T-helper 22 cell (primary cell): ENCODE measurements around the gene ANO6.
"Not testable (repeated sequence)": the region's sequence is repeated elsewhere in the genome, so short reads cannot be mapped to it uniquely, and the experiment has no call there.

Experiments used
- DNase-seq: peaks from one replicate; pipeline ENCODE4 v3.0.0-alpha.2; 2020; ENCODE audit warnings: low read depth

ANO6 gene

DNA sequence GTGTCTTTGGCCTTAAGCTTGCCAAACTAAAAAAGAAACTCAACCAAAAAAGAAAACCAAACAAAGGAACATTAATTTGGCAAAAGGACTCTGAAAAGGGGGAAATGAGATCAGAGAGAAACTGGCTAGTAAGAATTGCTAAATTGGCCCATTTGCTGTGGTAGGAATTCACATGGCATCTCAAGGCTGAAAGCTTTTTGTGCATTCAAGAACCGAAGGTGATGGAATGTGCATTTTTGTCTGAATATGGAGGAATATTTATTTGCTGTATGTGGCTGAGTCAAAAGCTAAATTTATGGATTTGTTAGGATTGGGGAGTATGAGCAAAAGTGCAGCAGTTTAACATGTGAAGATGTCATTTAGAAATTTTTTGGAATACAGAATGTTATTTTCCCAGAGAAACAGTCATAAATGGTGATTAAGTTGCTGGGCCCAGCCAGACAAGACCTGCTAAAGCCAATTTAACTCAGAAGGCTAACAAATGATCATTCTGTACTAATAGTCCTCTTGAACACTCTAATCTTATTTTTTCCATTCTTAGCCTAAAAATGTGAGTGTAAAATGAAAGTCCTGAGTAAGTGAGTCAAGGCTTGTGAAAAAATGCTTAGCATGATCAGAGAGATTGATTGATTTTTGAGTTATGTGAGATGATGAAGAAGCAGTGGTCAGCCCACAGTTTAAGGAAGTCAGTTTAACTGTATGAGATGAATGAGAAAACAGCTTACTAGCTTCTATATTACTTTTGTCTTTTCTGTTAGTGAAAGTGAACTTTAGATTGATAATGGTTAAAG, 94.1 kb downstream of the ANO6 start:
- DNase-seq, result no peak

- DNase-seq, result no peak
Measured at GRCh38 chr12:45310627-45310968, 94.7 kb downstream of the ANO6 start.

- DNase-seq, result no peak
Measured at GRCh38 chr12:45312012-45312411, 96.1 kb downstream of the ANO6 start.

GRCh38 chr12:45314770-45315169, 98.9 kb downstream of the ANO6 start:
- no peak for DNase-seq

- no peak for DNase-seq
Measured at GRCh38 chr12:45315462-45315861, 99.6 kb downstream of the ANO6 start.

GRCh38 chr12:45317261-45317660, 101.4 kb downstream of the ANO6 start:
- not testable (repeated sequence) for DNase-seq

- DNase-seq, result no peak
Measured at GRCh38 chr12:45322810-45323209, 106.9 kb downstream of the ANO6 start.

GRCh38 chr12:45324391-45324790, 108.5 kb downstream of the ANO6 start:
- no peak for DNase-seq

DNA sequence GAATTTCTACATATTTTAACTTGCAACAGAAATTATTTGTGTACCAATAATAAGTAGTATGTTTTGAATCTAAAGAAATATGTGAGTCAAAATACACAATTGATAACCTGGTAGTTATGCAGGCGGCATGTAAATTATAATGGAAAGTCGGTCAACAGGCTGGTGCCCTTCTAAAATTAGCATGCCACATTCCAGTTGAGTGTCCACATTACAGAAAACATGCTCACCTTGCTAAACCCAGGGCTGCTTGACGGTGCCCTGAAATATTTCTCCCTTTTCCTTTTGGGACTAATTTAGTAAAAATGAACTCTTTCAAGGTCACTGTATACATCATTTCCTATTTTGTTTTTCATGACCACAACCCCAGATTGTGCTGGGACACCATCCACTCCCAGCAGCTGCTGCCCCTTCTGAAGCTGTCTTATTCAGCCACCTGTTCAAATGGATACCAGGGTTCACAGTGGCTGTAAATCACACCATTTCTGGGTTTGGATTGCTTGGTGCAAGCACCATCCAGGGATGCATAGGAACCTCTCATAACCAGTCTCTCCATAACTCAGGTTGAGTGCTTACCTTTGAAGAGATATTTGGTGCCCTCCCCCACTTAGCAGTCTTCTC, 110.6 kb downstream of the ANO6 start:
- DNase-seq, result no peak

DNA sequence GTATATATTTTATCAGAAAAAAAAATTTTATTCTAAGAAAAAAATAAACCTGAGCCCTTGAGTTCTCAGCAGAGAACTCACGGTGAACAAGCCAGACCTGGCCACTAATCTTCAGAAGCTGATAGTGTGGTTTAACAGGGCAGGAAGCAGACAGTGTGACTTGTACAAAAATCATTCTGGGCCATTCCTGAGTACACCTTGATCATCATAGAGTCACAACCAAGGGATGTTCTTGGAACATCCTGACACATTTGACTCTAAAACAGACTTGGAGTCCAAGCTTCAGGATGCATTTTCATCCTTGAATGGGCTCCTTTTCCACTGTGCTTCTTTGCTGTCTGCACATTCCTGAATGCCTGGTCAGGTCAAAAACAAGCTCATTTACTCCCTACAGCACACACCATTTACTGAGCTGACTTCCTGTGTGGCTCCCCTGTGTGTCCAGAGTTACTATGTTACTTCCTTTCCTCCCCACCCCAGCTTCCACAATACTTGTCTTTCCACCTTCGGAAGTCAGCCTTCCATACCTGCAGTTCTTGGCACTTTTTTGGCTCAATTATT, 112.0 kb downstream of the ANO6 start:
- no peak for DNase-seq

- no peak for DNase-seq
Measured at GRCh38 chr12:45329238-45329637, 113.3 kb downstream of the ANO6 start.

- DNase-seq, result no peak
Measured at GRCh38 chr12:45329702-45330101, 113.8 kb downstream of the ANO6 start.

GRCh38 chr12:45331552-45331951, 115.7 kb downstream of the ANO6 start:
- DNase-seq, result no peak

DNA sequence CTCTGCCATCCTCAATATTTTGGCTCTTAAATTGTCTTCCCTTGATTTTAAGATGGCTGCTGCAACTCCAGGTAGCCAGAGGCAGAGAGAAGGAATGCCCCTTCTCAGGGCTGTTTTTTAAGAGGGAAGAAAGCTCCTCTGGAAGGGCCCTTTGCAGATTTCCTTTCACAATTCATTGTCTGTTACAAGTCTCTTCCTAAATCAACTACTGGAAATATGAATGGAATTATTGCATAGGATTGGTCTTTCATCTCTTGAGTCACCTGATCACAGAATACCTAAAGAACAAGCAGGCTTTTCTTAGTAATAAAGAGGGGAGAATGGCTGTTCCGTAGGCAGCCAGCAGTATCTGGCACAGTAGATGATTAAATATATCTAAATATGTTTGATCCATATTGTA, 118.5 kb downstream of the ANO6 start:
- no peak for DNase-seq

DNA sequence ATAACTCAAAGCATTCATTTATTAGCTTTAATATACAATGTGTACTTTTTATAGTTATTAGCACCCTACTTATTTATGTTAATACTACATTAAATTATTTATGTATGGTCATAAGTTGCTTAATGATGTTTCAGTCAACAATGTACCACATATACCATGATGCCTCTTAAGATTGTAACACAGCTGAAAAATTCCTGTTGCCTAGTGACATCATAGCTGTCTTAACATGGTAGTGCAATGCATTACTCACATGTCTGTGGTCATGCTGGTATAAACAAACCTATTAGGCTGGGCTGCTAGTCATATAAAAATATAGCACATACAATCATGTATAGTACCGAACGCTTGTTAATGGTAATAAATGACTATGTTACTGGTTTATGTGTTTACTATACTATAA, 120.4 kb downstream of the ANO6 start:
- no peak for DNase-seq

GRCh38 chr12:45336762-45337596, 121.1 kb downstream of the ANO6 start:
- no peak for DNase-seq

DNA sequence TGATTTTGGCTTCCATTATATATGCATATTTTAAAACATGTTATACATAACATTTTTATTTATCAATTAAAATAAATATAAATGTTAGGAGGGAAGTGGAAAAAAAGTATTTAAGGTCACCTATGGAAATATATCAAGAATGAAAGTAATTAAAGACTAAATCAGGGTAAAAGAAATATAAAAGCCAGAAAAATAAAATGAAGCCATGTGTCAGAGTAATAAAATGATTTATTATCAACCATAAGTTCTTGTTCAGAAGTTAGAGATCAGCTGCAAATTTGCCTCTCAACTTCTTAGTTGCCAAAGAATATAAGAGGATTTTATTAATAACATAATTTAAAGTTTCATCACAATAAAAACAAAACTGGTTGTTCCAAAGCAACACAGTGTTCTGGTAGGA, 121.9 kb downstream of the ANO6 start:
- DNase-seq, result no peak

DNA sequence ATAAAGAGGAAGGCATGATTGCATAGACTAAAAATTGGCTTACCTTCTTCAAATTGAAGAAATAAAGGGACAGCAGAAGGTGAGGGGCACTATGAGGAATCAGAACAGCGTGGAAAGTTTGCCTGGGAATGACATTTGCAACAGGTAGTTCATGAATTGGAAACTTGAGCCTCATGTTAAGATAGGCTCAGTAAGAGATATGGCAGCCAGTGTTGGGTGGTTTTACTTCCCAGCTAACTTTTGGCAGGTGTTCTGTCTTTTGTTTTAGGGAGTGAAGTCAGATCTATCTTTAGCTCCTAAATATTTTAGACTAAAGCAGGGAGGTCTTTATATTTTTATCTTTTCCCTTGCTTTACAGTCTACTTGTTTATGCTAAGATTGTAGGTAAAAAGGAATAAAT, 122.4 kb downstream of the ANO6 start:
- DNase-seq, result no peak

GRCh38 chr12:45339035-45339434, 123.1 kb downstream of the ANO6 start:
- no peak for DNase-seq

- no peak for DNase-seq
Measured at GRCh38 chr12:45342171-45342570, 126.3 kb downstream of the ANO6 start.

GRCh38 chr12:45342848-45343247, 127.0 kb downstream of the ANO6 start:
- DNase-seq, result no peak

- no peak for DNase-seq
Measured at GRCh38 chr12:45343269-45344051, 127.6 kb downstream of the ANO6 start.
